A673 (cell line): ENCODE measurements around the gene PDE12. TPM values are rescaled to one million over a fixed set of nuclear protein-coding genes. Genes with fewer than 3 reads are reported as not detected.

Experiments used
- BruUV-seq: library from RNA; stranded (reverse); fragments of 400-500 nt; replicated peaks from 2 replicates; lab custom pipeline; 2021; lab: Mats Ljungman, UMichigan
- CTCF ChIA-PET: fragments of 300-600 bp; sonication (Branson Sonifier 250); formaldehyde crosslinking; loops from one replicate; lab custom pipeline; 2022; ENCODE audit warnings: antibody characterized with exemption; lab: Charles Lee
- POLR2A ChIA-PET: fragments of 300-600 bp; sonication (Branson Sonifier 250); formaldehyde crosslinking; loops from one replicate; lab custom pipeline; 2022; ENCODE audit warnings: antibody characterized with exemption; ENCODE audit not compliant: low non-redundant PET; lab: Charles Lee
- DNase-seq: peaks from one replicate; pipeline ENCODE4 v3.0.0-alpha.2; 2015; ENCODE audit warnings: low spot score
- H3K27ac ChIP-seq: fragments of 200-600 bp; sonication (generic); 2 replicates; pipeline ENCODE4 v1.5.1; 2016; ENCODE audit warnings: mixed run types, low read depth, mild to moderate bottlenecking, mixed read lengths, antibody characterized with exemption, low read length; ENCODE audit not compliant: poor library complexity, severe bottlenecking
- H3K27me3 ChIP-seq: fragments of 200-600 bp; sonication (generic); replicated peaks from 2 replicates; pipeline ENCODE4 v1.6.1; 2017; ENCODE audit warnings: mixed run types, low read depth, mild to moderate bottlenecking, mixed read lengths, antibody characterized with exemption, low read length; ENCODE audit not compliant: insufficient read depth, poor library complexity
- H3K36me3 ChIP-seq: fragments of 200-600 bp; sonication (generic); 2 replicates; pipeline ENCODE4 v1.6.1; 2016; ENCODE audit warnings: mixed run types, mild to moderate bottlenecking, mixed read lengths, antibody characterized with exemption, low read length; ENCODE audit not compliant: insufficient read depth, poor library complexity, severe bottlenecking
- H3K4me1 ChIP-seq: fragments of 200-600 bp; sonication (generic); 2 replicates; pipeline ENCODE4 v1.6.1; 2017; ENCODE audit warnings: mixed run types, mild to moderate bottlenecking, mixed read lengths, antibody characterized with exemption, low read length; ENCODE audit not compliant: insufficient read depth, poor library complexity, severe bottlenecking
- H3K4me3 ChIP-seq: fragments of 200-600 bp; sonication (generic); 2 replicates; pipeline ENCODE4 v1.5.1; 2016; ENCODE audit warnings: low read depth, mixed run types, mild to moderate bottlenecking, mixed read lengths, low read length; ENCODE audit not compliant: poor library complexity, severe bottlenecking
- H3K9me3 ChIP-seq: fragments of 200-600 bp; sonication (generic); 2 replicates; pipeline ENCODE4 v1.6.1; 2016; ENCODE audit warnings: mixed run types, low read depth, mild to moderate bottlenecking, mixed read lengths, antibody characterized with exemption, low read length; ENCODE audit not compliant: poor library complexity, severe bottlenecking
- EZH2 ChIP-seq: fragments of 200-600 bp; sonication (generic); IDR thresholded peaks from 2 replicates; pipeline ENCODE4 v1.6.1; 2017; ENCODE audit warnings: borderline replicate concordance, low read depth, mild to moderate bottlenecking, mixed read lengths, antibody characterized with exemption, low read length; ENCODE audit not compliant: poor library complexity, severe bottlenecking
- intact Hi-C: fragments of 100-400 bp; cut with micrococcal nuclease; formaldehyde crosslinking; loops from one replicate; pipeline ENCODE4 v1.10.0; 2022; ENCODE audit not compliant: unreplicated experiment
- total RNA-seq: library from RNA; stranded (reverse); gene quantifications from 2 replicates; pipeline ENCODE4 v1.2.3, GENCODE V29; 2021
- TF ChIP-seq, protein P1 (sequence below): fragments of 300-800, 200-600 bp; sonication (generic); conservative IDR thresholded peaks from 2 replicates; pipeline ENCODE4 v1.5.1; 2017; ENCODE audit warnings: low read depth, mild to moderate bottlenecking, antibody characterized with exemption, low read length, moderate library complexity, mixed read lengths

The PDE12 gene
- total RNA-seq, 1 experiment from 2014 or later: 15.3 TPM

DNA sequence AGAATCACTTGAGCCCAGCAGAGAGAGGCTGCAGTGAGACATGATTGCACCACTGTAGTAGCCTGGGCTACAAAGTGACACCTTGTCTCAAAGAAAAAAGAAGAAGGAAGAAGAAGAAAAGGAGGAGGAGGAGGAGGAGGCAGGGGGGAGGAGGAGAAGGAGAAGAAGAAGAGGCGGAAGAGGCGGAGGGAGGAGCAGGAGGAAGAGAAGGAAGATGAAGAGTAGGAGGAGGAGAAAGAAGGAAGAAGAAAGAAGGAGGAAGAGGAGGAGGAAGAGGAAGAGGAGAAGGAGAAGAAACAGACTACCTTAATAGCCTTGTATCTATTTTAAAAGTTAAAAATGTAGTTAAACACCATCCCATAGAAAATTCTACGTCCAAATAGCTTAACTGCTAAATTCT is 60.2 kb downstream of the PDE12 start:
- no TSS peak for BruUV-seq
- Histone ChIP-seq H3K36me3 (no peaks in the 10 kb centered on the region), H3K9me3 (no peaks in the 10 kb centered on the region), H3K27me3 (no peaks in the 10 kb centered on the region), H3K4me1 (no peaks in the 10 kb centered on the region), H3K4me3 (no peak overlapping the region), H3K27ac (no peak overlapping the region)
- intact Hi-C loops: no loop called here
- no peak for DNase-seq
- TF ChIP-seq, protein P1, sequence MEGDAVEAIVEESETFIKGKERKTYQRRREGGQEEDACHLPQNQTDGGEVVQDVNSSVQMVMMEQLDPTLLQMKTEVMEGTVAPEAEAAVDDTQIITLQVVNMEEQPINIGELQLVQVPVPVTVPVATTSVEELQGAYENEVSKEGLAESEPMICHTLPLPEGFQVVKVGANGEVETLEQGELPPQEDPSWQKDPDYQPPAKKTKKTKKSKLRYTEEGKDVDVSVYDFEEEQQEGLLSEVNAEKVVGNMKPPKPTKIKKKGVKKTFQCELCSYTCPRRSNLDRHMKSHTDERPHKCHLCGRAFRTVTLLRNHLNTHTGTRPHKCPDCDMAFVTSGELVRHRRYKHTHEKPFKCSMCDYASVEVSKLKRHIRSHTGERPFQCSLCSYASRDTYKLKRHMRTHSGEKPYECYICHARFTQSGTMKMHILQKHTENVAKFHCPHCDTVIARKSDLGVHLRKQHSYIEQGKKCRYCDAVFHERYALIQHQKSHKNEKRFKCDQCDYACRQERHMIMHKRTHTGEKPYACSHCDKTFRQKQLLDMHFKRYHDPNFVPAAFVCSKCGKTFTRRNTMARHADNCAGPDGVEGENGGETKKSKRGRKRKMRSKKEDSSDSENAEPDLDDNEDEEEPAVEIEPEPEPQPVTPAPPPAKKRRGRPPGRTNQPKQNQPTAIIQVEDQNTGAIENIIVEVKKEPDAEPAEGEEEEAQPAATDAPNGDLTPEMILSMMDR: no peak
- TF ChIP-seq EZH2: no peak
- CTCF ChIA-PET: no interaction called here
- POLR2A ChIA-PET: no interaction called here

Other genes starting within 250 kb of the PDE12 start
- gene DNAH12, start 11.9 kb upstream of the PDE12 start, total RNA-seq: not detected in 2 replicates
- 70.8 and 82.2 TPM in 2 replicates for gene ARF4, start 41.1 kb downstream of the PDE12 start, total RNA-seq
- 22.1 and 22.5 TPM in 2 replicates for gene DENND6A, start 136.8 kb downstream of the PDE12 start, total RNA-seq
- gene SLMAP, start 200.0 kb downstream of the PDE12 start, total RNA-seq: 32.4 and 34.4 TPM in 2 replicates